Measurements from ENCODE around the gene IFT81.

DNA sequence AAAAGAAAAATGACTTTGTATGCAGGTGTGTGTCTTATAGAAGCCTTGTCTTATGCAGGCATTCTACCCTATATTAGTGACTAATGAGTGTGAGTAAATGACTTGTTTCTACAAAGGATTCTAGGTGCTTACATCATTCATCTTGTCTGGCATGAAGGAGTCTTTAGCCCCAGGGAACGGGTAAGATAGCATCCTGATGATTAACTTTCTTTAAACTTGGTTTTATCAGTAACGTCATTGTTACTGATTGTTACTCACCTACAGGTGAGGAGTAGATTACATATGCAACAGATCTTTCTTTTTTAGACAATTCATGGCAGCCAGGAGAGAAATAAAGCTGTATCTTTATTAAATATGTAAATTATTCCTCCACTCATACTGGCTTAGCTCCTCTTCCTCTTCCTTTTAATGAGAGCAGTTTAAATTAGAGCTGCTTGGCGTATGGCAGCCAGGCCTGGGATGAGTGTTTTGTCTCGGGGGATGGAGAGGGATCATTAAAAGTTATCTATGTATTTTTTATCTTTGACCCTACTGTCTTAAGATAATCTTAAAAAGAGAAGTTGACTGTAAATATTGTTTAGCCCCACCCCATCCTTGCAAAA, 99.7 kb downstream of the IFT81 start:
- TF ChIP-seq, protein P1, sequence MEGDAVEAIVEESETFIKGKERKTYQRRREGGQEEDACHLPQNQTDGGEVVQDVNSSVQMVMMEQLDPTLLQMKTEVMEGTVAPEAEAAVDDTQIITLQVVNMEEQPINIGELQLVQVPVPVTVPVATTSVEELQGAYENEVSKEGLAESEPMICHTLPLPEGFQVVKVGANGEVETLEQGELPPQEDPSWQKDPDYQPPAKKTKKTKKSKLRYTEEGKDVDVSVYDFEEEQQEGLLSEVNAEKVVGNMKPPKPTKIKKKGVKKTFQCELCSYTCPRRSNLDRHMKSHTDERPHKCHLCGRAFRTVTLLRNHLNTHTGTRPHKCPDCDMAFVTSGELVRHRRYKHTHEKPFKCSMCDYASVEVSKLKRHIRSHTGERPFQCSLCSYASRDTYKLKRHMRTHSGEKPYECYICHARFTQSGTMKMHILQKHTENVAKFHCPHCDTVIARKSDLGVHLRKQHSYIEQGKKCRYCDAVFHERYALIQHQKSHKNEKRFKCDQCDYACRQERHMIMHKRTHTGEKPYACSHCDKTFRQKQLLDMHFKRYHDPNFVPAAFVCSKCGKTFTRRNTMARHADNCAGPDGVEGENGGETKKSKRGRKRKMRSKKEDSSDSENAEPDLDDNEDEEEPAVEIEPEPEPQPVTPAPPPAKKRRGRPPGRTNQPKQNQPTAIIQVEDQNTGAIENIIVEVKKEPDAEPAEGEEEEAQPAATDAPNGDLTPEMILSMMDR (IDR thresholded peaks at IDR 0.05) = no peak
- TF ChIP-seq POLR2A (IDR thresholded peaks at IDR 0.05) = no peak

Data from sigmoid colon (tissue), 3 donors.